PC-9 (cell line): ENCODE results near the gene RBM33.

Experiments used
- EZH2 ChIP-seq: fragments of 200-600 bp; sonication (generic); IDR thresholded peaks from 2 replicates; pipeline ENCODE4 v1.8.0; 2017; ENCODE audit warnings: antibody characterized with exemption, low read depth
- TF ChIP-seq, protein P1 (sequence below): fragments of 200-600 bp; sonication (generic); conservative IDR thresholded peaks from 2 replicates; pipeline ENCODE4 v1.6.1; 2017; ENCODE audit warnings: mixed run types, antibody characterized with exemption, mild to moderate bottlenecking, moderate library complexity

DNA sequence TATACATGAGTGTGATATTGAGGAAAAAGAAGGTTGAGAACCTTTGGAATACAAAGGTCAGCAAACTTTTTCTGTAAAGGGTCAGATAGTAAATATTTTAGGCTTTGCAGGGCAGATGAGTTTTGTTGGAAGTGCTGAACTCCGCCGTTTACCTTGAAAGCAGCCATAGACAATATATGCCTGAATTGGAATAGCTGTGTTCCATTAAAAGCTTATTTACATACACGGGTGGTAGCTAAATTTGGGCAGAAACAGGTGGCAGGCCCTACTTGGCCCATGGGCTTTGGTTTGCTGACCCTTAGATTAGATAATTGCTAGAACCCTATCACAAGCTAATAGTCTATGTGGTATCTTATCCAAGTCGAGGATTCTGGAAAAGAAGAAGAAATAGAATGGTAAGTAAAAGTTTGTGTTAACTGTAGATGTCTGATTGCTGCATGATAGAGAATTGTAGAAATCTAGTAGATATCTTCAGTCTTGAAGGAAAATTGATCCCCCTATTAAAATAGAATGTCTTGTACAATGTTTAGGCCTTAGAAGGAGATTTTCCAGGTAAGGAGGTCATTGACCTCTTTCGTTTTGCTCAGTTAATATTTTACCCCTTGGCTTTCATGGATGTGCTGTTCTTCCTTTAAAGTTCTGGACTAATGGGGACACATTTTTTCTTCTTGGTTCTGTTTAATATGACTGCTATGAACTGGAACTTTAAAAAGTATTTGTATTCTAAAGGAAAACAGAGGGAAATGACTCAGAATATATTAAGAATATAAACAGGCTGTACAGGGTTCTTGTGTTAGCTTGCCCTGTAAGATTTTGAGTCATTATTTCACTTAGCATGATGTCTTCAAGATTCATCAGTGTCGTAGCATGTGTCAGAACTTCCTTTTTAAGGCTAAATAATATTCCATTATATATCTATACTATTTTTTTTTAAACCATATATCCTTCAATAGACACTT is 8.0 kb downstream of the RBM33 start:
- TF ChIP-seq, protein P1, sequence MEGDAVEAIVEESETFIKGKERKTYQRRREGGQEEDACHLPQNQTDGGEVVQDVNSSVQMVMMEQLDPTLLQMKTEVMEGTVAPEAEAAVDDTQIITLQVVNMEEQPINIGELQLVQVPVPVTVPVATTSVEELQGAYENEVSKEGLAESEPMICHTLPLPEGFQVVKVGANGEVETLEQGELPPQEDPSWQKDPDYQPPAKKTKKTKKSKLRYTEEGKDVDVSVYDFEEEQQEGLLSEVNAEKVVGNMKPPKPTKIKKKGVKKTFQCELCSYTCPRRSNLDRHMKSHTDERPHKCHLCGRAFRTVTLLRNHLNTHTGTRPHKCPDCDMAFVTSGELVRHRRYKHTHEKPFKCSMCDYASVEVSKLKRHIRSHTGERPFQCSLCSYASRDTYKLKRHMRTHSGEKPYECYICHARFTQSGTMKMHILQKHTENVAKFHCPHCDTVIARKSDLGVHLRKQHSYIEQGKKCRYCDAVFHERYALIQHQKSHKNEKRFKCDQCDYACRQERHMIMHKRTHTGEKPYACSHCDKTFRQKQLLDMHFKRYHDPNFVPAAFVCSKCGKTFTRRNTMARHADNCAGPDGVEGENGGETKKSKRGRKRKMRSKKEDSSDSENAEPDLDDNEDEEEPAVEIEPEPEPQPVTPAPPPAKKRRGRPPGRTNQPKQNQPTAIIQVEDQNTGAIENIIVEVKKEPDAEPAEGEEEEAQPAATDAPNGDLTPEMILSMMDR = no peak
- TF ChIP-seq EZH2 = no peak
